Mucosa of gallbladder (tissue), 1 donor: ENCODE data around the gene ANXA1. TPM values are rescaled to one million over a fixed set of nuclear protein-coding genes. Genes with fewer than 3 reads are reported as not detected.

Experiments used
- DNase-seq: peaks from one replicate; pipeline ENCODE4 v3.0.0-alpha.2; 2020; ENCODE audit warnings: low spot score
- total RNA-seq: library from RNA; stranded (reverse); gene quantifications from one replicate; pipeline ENCODE4 v1.2.1, GENCODE V29; 2021
- donor health status: DM: no; HTN: no; CAD: no.

The ANXA1 gene
- total RNA-seq, 1 donor from 2014 or later, result 55.5 TPM

DNA sequence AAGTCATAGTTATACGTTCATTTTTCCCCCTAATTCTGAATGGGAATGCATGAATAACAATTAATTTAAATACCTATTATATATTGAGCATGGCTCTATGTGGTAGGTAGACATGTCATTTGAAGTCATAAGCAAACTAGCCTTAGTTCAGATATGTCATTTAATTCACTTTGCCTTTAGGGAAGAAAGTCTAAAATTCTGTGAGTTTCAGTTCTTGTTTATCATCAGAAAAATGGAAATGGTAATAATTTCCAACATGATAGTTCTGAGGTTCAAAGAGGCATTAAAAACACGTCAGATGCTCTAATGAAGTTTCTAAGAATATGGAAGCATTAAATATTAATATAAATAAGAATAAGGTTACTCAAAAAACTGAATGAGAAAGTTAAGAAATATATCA is 13.1 kb upstream of the ANXA1 start:
- DNase-seq, result no peak

DNA sequence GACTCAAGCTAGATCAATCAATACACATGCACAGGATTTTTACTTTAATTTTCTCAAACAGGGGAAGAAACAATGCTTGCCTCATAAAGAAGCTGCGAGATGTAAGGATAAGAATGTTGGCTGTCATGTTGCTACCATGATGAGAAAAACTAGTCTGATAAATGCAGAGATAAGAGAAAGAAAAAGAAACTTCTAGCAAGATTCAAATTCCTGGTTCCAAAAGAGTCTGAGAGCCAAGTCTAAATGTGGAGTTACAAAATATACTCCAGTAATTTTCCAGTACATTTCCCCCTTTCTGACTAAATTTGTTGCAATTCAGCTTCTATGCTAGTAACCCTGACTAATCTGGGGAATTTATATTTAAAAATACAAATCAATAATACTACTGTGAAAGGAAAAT is 10.4 kb upstream of the ANXA1 start:
- DNase-seq, result no peak

DNA sequence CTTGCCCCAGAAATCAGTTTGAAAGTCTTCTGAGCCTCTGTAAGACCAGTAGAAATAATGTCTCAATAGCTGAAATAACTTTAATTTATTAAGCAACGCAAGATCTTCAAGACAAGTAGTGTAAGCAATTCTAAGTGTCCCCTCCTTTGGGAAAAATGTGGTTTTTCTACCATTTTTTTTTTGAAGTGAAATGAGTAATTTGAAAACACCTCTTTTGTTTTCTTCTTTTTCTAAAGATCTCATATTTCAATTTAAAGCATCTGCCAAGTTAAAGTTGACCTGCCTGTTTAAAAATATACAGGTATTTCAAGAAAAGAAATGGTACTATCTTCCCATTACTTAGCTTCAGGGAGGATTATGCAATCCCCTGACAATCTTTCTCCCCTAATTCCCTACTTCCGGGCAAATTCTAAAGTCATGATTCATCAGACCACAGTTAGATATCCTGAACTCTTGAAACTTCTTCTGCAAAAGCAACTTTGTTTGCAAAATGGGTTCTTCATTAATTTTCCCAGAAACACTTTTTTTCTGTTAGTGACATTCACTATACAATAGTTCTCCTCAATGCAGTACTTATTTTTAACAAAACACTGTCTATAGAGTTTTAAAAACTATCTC is 7.8 kb upstream of the ANXA1 start:
- DNase-seq, result no peak

DNA sequence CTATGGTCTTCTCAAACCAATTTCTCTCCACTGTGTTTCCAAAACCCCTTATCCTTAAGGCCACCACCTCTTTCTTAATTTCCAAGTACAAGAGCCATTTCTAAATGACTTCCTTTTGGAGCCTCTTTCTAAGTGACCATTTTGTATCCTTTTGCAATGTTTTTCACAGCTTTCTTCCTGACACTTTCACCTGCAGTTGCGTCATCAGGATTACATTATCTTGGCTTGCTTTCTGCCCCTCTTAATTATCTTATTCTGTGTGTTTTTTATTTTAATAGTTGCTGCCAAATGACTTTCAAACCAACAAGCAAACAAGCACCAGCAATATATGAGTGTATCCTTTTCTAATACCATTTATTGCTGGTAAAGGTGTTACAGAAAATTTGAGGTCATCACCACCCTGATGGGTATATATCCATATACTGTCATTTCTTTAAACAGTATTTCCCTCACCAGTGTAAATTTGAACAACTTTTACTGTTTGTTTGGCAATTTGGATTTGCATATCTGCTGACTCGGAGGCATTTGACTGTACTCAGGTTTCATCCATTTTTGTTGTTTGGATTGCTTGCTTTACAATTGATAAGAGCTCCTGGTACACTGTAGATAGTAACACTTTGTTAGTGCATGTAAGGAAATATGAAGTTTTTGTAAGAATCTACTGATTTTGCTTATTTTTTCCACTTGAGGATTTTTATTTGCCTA is 5.4 kb upstream of the ANXA1 start:
- no peak for DNase-seq

DNA sequence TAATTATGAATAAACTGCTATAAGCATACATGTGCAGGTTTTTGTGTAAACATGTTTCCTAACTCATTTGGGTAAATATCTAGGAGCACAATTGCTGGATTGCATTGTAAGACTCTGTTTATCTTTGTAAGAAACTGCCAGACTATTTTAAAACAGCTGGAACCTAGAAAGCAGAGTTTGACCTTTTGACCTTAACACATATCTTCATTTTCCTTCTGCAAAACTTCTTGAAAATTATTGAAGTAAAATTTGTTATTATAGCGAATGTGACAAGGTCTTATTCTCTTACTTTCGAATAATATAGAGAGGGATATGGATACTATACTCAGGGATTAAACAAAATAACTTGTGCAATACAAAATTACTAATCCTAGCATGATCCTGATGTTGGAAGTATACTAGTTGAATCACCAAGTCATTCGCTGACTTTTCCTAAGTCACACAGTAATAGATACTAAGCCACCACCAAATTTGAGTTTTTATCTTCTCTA is 3.2 kb upstream of the ANXA1 start:
- DNase-seq, result no peak

DNA sequence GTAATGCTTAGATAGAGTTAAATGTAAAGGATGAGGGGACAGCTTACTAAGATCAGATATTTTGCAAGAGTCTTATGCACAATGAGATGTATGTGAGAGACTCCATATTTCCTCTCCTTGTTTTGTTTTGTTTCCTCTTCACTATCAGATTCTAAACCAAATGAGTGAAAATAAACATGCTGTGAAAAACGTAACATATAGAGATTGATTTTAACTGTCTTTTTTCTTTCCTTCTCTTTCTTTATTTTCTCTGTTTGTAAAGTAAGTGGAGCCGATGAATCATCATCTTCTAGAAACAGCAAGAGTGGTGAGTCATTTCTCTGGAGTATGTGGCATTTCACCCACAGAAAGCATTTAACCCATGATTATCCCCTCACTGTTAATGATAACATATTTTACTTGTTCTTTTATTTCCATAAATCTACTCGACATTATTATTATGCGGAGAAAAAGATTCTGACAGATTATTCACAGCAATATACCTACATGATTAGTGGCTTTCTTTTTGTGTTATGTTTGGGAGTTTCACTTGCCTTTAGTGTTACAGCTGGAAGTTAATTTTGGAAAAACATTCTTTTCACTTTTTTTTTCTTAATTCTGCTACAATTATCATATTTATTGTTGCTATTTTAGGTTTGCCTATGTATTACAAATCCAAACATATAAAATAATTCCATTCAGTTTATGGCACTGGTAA is 2.1 kb upstream of the ANXA1 start:
- DNase-seq, result no peak

DNA sequence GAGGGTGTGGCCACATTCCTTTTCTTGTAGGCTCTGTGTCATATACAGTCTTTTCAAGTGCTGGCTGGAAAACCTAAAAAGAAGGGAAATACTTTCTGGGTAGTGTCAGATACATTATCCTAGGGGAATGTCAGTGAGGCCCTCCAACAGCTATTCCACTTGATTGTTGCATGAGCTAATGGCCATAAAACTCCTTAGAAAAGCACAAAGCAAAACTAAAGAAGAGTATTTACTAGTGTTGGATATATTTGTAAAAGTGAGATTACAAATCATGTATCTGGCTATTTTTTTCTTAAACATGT is 829 bp downstream of the ANXA1 start:
- DNase-seq, result no peak

DNA sequence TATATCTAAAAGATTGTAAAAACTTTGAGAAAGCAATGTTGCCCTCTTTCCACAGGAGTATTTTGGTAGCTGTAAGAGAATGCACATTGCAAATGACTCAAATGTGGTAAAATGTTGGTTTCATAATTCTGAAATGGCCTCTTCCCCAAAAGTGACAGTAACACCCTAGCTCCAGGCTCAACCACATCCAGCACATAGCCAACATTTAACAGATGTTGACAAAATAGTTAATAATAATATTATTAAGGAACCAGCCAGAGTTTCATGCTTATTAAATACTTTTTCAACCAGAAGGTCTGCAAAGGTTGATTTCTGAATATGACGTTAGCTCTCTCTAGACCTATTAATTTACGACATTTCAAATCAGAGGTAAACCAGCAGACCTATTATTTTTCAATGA is 1.3 kb downstream of the ANXA1 start:
- no peak for DNase-seq

DNA sequence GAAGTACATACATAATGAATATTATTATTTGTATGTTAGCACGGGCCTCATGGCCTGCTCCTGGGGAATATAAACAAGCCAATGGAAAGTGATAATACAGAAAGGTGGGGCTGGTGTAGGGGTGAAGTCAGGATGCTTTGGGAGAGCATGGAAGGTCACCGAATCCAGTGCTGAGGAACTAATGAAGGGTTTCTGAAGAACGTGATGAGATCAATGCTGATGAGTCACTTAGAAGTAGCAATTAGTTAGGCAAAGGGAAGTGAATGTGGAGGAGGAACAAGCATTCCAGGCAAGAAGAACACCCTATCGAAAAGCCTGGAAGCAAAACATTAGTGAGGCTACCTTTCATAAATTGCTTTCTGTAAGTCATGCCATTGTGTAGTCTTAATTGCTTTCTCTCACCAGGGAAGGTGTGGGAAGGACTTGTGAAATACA is 2.1 kb downstream of the ANXA1 start:
- no peak for DNase-seq

DNA sequence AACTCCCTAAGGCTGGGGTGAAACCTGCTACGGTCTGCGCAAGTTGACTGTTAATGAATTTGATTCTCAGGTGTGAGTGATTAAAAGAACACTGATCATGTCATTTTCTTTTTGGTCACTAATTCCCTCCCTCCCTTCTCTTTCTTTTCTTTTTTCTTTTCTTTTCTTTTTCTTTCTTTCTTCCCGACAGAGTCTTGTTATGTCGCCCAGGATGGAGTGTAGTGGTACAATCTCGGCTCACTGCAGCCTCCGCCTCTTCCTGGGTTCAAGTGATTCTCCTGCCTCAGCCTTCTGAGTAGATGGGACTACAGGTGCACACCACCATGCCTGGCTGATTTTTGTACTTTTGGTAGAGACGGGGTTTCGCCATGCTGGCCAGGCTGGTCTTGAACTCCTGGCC is 2.6 kb downstream of the ANXA1 start:
- DNase-seq, result no peak

DNA sequence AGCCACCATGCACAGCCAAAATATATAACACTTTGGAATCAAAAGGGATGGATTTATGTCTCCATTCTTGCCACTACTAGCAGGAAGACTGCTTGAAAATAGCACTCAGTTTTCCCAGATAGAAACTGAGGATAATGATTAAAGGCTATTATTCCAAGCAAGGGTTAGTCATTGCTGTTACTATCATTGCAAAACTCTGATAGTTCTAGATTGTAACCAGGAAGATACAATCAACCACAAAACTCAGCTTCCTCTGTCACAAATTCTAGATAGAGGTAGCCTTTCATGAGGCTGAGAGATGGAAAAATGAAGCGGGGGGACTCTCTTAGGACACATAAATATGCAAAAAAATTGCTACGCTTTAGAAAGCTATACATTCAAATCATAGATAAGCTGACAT is 3.1 kb downstream of the ANXA1 start:
- DNase-seq, result no peak

DNA sequence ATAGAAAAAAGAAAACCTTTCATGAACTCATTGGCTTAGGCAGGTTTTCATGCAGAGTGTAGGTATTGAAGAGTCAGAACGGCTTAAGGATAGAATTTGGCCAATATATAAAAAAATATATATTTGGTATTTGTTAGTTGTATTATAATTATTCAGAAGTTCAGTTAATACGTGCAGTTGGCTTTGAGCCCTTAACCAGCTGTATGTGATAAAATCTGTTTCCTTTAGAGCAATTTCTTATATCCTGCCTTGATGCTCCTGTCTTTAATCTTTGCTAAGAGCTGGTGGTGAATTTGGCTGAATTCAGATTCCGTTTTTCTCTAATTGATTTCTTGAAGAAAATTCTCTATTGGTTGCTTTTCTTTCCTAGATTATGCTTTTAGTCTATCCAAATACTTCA is 3.7 kb downstream of the ANXA1 start:
- no peak for DNase-seq

DNA sequence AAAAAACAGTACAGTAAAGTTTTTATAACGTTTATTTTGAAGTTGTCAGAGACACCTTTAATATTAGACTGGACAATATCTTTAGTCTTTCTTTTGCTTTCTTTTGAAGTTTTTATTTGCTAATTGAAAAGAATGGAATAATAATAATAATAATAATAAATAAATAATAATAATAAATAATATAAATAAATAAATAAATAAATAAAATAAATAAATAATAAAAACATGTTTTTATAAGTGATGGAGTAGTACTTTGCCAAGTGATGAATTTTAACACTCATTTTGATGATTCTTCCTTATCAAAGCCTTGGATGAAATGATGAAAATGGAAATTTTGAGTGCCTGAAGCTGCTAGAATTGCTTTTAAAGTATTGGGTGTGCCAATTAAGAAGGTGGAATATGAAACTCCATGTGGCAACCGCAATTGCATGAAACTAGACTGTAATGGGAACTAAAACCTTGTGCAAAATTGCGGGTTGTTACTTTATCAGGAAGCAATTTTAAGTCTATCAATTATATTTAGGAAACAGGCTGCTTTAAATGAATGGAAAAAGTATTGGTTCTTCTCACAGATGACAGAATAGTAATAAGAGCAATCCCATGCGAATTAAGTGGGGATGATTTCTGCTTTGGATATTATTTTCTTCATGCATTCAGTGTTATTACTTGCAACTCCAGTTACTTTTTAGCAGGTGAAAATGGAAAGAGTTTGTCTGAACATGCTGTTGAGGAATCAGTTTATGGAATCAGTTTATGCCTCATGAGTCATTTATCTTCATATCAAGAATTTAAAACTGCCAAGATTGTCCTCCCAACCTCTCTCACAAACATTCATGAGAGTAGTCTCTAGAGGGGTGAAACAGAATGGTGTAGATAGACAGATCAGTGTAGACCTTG is 4.6 kb downstream of the ANXA1 start:
- no peak for DNase-seq

DNA sequence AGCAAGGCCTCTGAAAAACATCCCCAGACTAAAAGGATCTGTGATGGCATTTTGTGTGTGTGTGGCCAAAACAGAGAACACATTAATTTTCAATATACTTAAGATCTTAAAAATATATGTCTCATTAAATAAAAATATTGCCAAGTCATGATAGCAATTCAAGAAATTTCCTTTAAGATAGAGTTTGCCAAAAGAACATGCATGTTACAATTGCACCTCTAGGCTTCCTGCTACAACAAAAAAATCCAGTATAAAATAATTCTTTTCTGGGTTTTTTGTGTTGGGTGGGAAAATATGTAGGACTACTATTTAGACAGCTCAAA is 5.2 kb downstream of the ANXA1 start:
- DNase-seq, result no peak

DNA sequence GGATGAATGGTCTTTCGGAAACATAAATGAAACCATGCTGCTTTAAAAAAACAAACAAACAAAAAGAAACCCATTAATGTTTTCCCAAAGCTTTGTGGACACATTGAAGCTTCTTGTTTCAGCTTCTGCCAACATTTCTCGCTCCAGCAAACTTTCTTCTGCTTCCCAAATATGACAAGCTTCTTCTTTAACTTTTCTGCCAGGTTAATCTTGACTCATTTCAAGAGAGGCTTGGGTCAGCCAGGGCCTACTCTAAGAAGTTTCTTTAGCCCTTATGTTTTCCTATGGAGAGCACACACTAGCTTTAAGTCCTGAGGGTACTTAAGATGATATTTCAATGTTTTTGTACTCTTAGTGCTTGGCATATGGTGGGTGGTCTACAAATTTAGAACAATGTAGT is 6.1 kb downstream of the ANXA1 start:
- no peak for DNase-seq

DNA sequence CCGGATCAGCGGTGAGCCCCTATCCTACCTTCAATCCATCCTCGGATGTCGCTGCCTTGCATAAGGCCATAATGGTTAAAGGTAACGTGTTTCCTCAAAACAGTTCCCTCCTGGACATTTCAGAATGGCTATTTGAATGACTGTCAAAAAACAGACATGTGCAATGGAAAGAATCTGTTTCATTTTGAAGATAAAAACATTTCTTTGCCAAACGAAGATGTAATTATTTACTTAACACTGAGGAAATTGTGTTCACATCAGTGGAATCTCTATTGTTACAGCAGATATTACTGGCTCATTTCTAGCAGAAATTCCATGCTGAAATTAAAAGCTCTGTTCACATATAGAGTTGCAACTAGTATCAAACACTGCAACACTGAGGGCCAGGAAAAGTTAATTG is 7.1 kb downstream of the ANXA1 start:
- no peak for DNase-seq

DNA sequence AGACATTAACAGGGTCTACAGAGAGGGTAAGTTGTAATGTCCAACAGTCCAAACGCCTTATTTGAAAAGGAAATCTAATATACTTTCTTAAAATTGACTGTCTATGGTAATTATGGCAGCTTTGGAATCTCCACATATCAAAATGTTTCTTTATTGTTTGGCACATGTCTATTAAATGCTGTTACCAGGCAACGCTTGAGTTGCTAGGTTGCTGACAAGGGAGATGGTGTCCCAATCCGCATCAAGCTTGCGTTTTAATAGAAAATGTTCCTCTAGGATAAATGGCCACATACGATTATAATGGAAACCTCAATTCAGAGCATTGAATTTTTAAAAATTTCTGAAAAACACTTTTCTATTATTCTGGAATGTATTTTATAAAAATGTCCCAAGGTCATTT is 9.2 kb downstream of the ANXA1 start:
- DNase-seq, result no peak

DNA sequence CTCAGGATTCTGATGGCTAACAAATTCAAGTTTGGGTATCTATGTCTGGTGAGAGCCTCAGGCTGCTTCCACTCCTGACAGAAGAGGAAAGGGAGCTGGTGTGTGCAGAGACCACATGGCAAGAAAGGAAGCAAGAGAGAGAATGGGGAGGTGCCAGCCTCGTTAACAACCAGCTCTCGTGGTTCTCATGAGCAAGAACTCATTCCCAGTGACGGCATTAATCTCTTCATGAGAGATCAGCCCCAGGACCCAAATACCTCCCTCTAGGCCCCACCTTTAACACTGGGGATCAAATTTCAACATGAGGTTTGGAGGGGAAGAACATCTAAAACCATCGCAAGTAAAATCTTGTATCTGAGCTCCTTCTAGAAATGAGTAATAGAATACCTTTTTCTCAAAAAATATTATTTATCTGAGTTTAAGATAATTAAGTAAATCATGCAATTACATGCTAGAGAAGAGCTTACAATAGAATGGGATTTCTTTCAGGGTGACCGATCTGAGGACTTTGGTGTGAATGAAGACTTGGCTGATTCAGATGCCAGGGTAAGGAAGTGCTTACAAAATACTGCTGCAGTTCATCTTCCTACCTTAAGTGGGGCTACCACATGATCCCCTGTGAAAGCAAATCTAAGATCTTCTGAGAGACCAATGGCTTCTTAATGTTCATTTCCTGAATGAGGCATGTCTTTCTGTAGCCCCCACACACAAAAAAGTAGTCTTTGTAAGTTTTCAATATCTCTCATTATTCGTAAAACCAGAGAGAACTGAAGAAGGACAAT is 11.5 kb downstream of the ANXA1 start:
- no peak for DNase-seq

DNA sequence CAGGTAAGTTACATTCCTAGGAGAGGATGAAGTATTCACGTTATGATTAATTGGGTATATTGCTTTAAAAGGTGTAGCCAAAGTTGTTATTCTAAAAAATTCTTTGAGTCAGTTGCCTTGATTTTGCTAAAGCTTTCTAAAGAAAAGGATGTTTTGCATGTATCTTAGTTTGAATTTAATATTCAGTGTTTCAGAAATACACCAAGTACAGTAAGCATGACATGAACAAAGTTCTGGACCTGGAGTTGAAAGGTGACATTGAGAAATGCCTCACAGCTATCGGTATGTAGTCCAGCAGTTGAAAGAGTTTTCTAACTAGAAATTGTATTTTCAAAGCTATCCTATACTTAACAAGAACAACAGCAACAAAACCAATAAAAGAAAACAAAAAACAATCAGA is 14.2 kb downstream of the ANXA1 start:
- no peak for DNase-seq

DNA sequence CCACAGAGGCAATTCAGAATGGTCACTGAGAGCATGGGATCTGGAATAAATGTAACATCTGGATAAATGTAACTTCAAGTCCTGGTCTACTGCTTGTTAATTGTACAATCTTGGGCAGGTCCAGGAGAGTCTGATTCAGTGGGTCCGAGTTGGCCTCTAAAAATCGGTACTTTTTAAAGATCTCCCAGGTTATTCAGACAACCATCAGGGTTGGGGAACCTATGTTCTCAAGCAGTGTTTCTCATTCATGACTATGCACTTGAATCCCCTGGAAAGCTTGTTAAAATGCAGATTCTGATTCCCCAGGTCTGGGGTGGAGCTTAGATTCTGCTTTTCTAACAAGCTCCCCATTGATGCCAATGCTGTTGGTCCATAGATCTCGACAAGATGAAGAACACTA is 14.8 kb downstream of the ANXA1 start:
- no peak for DNase-seq

DNA sequence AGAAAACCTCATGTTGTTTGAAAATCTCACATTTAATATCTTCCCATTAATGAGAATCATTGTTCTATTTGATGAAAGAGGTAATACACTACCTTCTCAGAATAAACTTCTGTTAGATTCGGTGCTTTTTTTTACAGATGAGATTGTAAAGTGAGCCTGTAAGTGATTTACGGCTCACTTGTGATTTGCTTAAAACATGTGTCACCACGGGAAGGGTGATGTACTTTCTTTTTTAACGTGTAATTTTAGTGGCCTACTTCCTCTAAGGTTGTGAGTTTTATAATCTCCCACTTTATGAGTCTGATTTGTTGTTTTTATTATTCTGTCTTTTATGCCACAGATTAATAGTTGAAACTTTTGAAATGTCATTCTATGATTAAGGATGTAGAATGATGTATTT is 15.9 kb downstream of the ANXA1 start:
- DNase-seq, result no peak
